Erythroblast (primary cell): Measurements from ENCODE around the gene HEATR3.
A peak's percentile ranks its signal among the peaks of the same experiment; 100 is the strongest.

Source experiments
- DNase-seq, 2 experiments: peaks; one replicate each; lab custom pipeline; 2025; lab: John Stamatoyannopoulos, UW
- GATA1 ChIP-seq: IDR thresholded peaks from 2 replicates; pipeline ENCODE4 v1.6.1; 2011; ENCODE audit warnings: low read depth, mild to moderate bottlenecking, control low read depth, low read length, moderate library complexity
- POLR2A ChIP-seq: IDR thresholded peaks from 2 replicates; pipeline ENCODE4 v1.6.1; 2011; ENCODE audit warnings: mild to moderate bottlenecking, low read length

Gene HEATR3

GRCh38 chr16:50066482-50067289 is 916 bp downstream of the HEATR3 start:
- DNase-seq: peak in 1 of 2 experiments; percentile 23
- no peak for TF ChIP-seq POLR2A
- no peak for TF ChIP-seq GATA1

- peak; percentile 57 to 58 for DNase-seq
- TF ChIP-seq POLR2A: no peak
- TF ChIP-seq GATA1: no peak
Observed at GRCh38 chr16:50067290-50067853, 1.6 kb downstream of the HEATR3 start.

- no peak for DNase-seq
- TF ChIP-seq GATA1: no peak
- no peak for TF ChIP-seq POLR2A
Observed at GRCh38 chr16:50068550-50068949, 2.8 kb downstream of the HEATR3 start.

GRCh38 chr16:50069060-50069459 is 3.3 kb downstream of the HEATR3 start:
- no peak for TF ChIP-seq POLR2A
- TF ChIP-seq GATA1: no peak
- no peak for DNase-seq

GRCh38 chr16:50071075-50071671 is 5.4 kb downstream of the HEATR3 start:
- TF ChIP-seq POLR2A: no peak
- TF ChIP-seq GATA1: peak; percentile 24
- DNase-seq: peak; percentile 75 to 85

GRCh38 chr16:50072730-50073129 is 7.0 kb downstream of the HEATR3 start:
- TF ChIP-seq GATA1: no peak
- TF ChIP-seq POLR2A: no peak

GRCh38 chr16:50079397-50080140 is 13.8 kb downstream of the HEATR3 start:
- TF ChIP-seq POLR2A (no peak), GATA1 (no peak)
- DNase-seq: no peak

More at GRCh38 chr16:50072730-50073129, 7.0 kb downstream of the HEATR3 start:
- no peak for DNase-seq

- TF ChIP-seq GATA1 (no peak), POLR2A (no peak)
- no peak for DNase-seq
Observed at GRCh38 chr16:50081428-50082018, 15.8 kb downstream of the HEATR3 start.

- no peak for TF ChIP-seq GATA1
- no peak for TF ChIP-seq POLR2A
- DNase-seq: no peak
Observed at GRCh38 chr16:50083996-50084395, 18.2 kb downstream of the HEATR3 start.

GRCh38 chr16:50086176-50086575 is 20.4 kb downstream of the HEATR3 start:
- no peak for DNase-seq

GRCh38 chr16:50088302-50088701 is 22.5 kb downstream of the HEATR3 start:
- no peak for DNase-seq
- TF ChIP-seq GATA1 (no peak), POLR2A (no peak)

More at GRCh38 chr16:50086176-50086575, 20.4 kb downstream of the HEATR3 start:
- TF ChIP-seq GATA1: no peak
- TF ChIP-seq POLR2A: no peak

- TF ChIP-seq POLR2A: no peak
- DNase-seq: no peak
Observed at GRCh38 chr16:50092891-50093290, 27.1 kb downstream of the HEATR3 start.
